Esophagus squamous epithelium (tissue), 5 donors: ENCODE measurements around the gene SPEN. TPM values are rescaled to one million over a fixed set of nuclear protein-coding genes. Genes with fewer than 3 reads are reported as not detected.
"Not testable (repeated sequence)": the region's sequence is repeated elsewhere in the genome, so short reads cannot be mapped to it uniquely, and the experiment has no call there.

Experiments used
- DNase-seq: peaks from one replicate; lab custom pipeline; 2025; lab: John Stamatoyannopoulos, UW
- H3K27ac ChIP-seq, 4 donors: fragments of 200-600 bp; sonication (generic); one replicate each; pipeline ENCODE4 v1.5.1; 2016 to 2019; ENCODE audit warnings: mild to moderate bottlenecking in 1 of 4
- H3K27me3 ChIP-seq, 4 donors: fragments of 200-600 bp; sonication (generic); 1 replicate in 3 of 4; 2 replicates in 1 of 4; pipeline versions ENCODE4 v1.5.1 to v1.6.0; 2017 to 2021; ENCODE audit warnings: antibody characterized with exemption in 1 of 4
- H3K36me3 ChIP-seq, 3 donors: fragments of 200-600 bp; sonication (generic); one replicate each; pipeline ENCODE4 v1.5.1; 2016 to 2019
- H3K4me1 ChIP-seq, 3 donors: fragments of 200-600 bp; sonication (generic); one replicate each; pipeline ENCODE4 v1.5.1; 2017 to 2019
- H3K4me3 ChIP-seq, 4 donors: fragments of 200-600 bp; sonication (generic); 1 replicate in 3 of 4; 2 replicates in 1 of 4; pipeline ENCODE4 v1.5.1; 2016 to 2019; ENCODE audit warnings: mild to moderate bottlenecking in 2 of 4, moderate library complexity in 1 of 4
- H3K9me3 ChIP-seq, 3 donors: fragments of 200-600 bp; sonication (generic); one replicate each; pipeline ENCODE4 v1.5.1; 2016 to 2019
- POLR2A ChIP-seq, 4 donors: fragments of 450-650 bp; IDR thresholded peaks; one replicate each; pipeline ENCODE4 v1.6.1; 2017; ENCODE audit warnings: antibody characterized with exemption in 4 of 4, mild to moderate bottlenecking in 4 of 4, moderate library complexity in 3 of 4
- WGBS, 2 donors: methylation state at CpG; one replicate each; pipeline ENCODE4 v1.1.5; 2018; 5-methylcytosine and 5-hydroxymethylcytosine counted together
- intact Hi-C: fragments of 100-400 bp; cut with DNase I; formaldehyde crosslinking; loops from one replicate; pipeline ENCODE4 v1.15.0; 2022
- total RNA-seq, 4 donors: library from RNA; depleted of rRNA; stranded (reverse); fragments of >200 nt; gene quantifications; one replicate each; pipeline ENCODE4 v1.1.0, GENCODE V29; 2016
- TF ChIP-seq, protein P1 (sequence below), 6 experiments: fragments of 450-650 bp in 4 of 6; fragments of 200-600 bp in 2 of 6; sonication (generic) in 2 of 6; IDR thresholded peaks; one replicate each; pipeline ENCODE4 v1.5.1; 2016 to 2019; ENCODE audit warnings: antibody characterized with exemption in 6 of 6, mild to moderate bottlenecking in 4 of 6, moderate library complexity in 4 of 6
- donor health status: DM: yes; HTN: yes; CAD: no.

The SPEN gene
- total RNA-seq, 4 donors from 2014 or later = 22.4 to 36.0 (median 30.5) TPM

DNA sequence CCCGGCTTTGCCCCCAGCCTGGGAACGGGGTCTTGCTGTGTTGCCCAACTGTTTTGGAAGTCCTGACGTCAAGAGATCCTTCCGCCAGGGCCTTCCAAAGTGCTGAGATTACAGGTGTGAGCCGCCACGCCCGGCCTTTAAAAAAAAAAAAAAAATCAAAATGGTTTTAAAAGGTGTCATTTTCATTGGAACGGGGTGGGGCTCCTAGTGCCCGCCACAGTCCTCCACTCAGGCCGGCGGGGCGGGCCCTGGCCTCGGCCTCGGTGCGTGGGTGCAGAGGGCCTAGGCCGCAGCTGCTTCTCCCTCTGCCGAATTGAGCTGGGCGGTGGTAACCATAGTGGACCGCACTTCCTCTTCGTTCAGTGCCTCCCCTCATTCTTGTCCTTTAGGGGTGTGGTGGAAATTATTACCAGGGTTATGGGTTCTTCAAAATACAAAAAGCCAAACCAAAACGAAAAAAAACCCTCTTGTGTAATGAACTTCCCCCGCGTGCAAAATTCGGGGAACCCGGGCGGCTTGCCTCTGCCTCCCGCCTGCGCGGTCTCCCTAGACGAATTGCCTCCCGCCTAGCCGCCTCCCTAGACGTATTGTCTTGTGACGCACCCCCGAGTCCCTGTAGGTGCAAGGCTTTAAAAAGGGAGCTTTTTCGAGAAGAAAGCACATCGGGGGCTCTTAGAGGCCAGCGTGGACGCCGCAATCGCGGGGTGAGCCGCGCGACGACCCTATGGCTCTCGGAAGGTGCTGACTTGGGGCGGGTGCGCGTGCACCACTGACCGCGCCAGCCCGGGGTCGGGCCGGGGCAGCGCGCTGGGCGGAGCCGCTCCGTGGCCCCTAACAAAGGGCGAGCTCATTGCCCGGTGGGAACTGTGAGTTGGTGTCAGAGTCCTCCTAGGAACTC is 10.5 kb upstream of the SPEN start:
- DNase-seq = peak; percentile 40
- intact Hi-C loops = no loop called here
- H3K27ac ChIP-seq = peak overlapping the region; percentile 99 to 100 (median 99)
- WGBS, 2 donors = 55 to 60% methylated on average over 7 to 46 of the region's 62 CpGs
- H3K36me3 ChIP-seq = no peaks in the 10 kb centered on the region
- H3K4me3 ChIP-seq = peak overlapping the region in 3 of 4 donors; percentile 68 to 86 (median 82)
- H3K9me3 ChIP-seq = no peaks in the 10 kb centered on the region
- no peaks in the 10 kb centered on the region for H3K27me3 ChIP-seq
- TF ChIP-seq, protein P1, sequence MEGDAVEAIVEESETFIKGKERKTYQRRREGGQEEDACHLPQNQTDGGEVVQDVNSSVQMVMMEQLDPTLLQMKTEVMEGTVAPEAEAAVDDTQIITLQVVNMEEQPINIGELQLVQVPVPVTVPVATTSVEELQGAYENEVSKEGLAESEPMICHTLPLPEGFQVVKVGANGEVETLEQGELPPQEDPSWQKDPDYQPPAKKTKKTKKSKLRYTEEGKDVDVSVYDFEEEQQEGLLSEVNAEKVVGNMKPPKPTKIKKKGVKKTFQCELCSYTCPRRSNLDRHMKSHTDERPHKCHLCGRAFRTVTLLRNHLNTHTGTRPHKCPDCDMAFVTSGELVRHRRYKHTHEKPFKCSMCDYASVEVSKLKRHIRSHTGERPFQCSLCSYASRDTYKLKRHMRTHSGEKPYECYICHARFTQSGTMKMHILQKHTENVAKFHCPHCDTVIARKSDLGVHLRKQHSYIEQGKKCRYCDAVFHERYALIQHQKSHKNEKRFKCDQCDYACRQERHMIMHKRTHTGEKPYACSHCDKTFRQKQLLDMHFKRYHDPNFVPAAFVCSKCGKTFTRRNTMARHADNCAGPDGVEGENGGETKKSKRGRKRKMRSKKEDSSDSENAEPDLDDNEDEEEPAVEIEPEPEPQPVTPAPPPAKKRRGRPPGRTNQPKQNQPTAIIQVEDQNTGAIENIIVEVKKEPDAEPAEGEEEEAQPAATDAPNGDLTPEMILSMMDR (IDR thresholded peaks at IDR 0.05) = no peak
- no peak for TF ChIP-seq POLR2A (IDR thresholded peaks at IDR 0.05)
- H3K4me1 ChIP-seq = peaks cover 13 to 35% (median 16%) of the 10 kb centered on the region in 3 donors

DNA sequence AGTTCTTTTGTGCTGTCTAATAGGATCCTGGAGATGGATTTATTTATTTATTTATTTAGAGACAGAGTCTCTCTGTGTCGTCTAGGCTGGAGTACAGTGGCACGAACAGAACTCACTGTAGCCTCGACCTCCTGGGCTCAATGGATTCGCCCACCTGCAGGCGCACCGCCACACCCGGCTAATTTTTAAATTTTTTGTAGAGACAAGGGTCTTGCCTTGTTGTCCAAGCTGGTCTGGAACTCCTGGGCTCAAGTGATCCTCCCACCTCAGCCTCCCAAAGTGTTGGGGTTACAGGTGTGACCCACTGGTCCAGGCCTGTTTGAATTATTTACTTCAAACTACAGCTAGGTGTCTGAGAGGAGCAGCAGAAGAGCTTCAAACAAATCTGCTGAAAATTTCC is 9.6 kb upstream of the SPEN start:
- TF ChIP-seq, protein P1 (IDR thresholded peaks at IDR 0.05) = no peak
- TF ChIP-seq POLR2A (IDR thresholded peaks at IDR 0.05) = no peak
- Histone ChIP-seq H3K4me1 (peaks cover 5 to 26% (median 8%) of the 10 kb centered on the region in 3 donors), H3K4me3 (no peak overlapping the region), H3K9me3 (no peaks in the 10 kb centered on the region), H3K27ac (peak overlapping the region in 2 of 4 donors; percentile 99 to 100), H3K36me3 (no peaks in the 10 kb centered on the region), H3K27me3 (no peaks in the 10 kb centered on the region)
- WGBS, 2 donors = 82 to 93% methylated on average over 7 of the region's 7 CpGs
- intact Hi-C loops = no loop called here
- DNase-seq = no peak

DNA sequence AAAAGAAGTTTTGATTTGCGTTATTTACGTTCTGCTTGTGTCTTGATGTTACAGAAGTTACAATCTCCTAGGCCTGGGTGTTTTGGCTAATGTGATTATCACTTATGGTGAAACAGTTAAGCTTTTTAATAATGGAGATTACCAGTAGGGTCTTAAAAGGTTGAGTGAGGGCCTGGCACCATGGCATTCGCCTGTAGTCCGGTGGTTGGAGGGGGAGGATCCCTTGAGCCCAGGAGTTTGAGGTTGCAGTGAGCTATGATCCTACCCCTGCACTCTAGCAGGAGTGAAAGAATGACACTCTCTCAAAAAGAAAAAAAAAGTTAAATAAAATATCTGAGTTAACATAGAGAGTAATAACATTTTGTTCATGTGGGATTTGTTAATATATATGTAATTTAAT is 8.8 kb upstream of the SPEN start:
- Histone ChIP-seq H3K27me3 (no peaks in the 10 kb centered on the region), H3K4me1 (peaks cover 3 to 23% (median 6%) of the 10 kb centered on the region in 3 donors), H3K9me3 (no peaks in the 10 kb centered on the region), H3K4me3 (no peak overlapping the region), H3K36me3 (no peaks in the 10 kb centered on the region), H3K27ac (no peak overlapping the region)
- TF ChIP-seq, protein P1 (IDR thresholded peaks at IDR 0.05) = no peak
- no peak for TF ChIP-seq POLR2A (IDR thresholded peaks at IDR 0.05)
- no peak for DNase-seq
- 84 to 89% methylated on average over 4 of the region's 4 CpGs for WGBS, 2 donors
- intact Hi-C loops = no loop called here

DNA sequence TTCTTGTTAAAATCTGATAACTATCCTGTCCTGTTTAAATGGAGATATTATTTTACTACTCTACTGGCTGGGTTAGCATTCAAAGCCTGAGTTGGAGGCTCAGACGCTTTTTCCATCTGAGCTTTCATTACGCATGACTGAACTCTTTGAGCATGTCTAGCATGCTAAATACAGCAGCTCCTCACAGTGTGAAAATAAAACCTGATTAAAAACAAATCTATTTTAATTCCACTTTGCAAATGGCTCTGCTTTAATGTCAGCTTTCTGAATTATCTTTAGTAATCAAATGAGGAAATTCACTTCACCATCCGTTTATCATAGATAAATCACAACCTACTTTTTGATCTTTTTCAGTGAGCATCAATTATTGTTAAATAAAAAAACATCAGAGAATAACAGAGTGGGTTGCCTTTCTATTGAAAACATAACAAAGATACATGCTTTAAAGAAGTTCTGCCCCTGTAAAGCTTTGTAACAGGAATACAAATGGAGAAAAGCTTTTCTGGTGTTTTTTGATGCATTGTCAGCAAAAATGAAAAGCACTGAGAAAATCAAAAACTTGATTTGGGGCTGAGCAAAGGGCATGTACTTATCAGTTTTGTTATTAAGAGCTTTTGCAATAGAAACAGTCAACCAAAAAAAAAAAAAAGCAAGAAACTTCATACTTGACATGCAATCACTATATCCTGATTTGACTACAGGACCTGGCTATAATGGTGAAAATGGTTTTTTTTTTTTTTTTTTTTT is 3.5 kb upstream of the SPEN start:
- intact Hi-C loops = no loop called here
- H3K27me3 ChIP-seq = no peaks in the 10 kb centered on the region
- H3K9me3 ChIP-seq = no peaks in the 10 kb centered on the region
- H3K4me3 ChIP-seq = no peak overlapping the region
- H3K36me3 ChIP-seq = no peaks in the 10 kb centered on the region
- DNase-seq = no peak
- no peak overlapping the region for H3K27ac ChIP-seq
- no peak for TF ChIP-seq POLR2A (IDR thresholded peaks at IDR 0.05)
- TF ChIP-seq, protein P1 (IDR thresholded peaks at IDR 0.05) = no peak
- 36 to 37% methylated on average over 3 of the region's 3 CpGs for WGBS, 2 donors
- peaks cover 8 to 38% (median 14%) of the 10 kb centered on the region in 3 donors for H3K4me1 ChIP-seq

DNA sequence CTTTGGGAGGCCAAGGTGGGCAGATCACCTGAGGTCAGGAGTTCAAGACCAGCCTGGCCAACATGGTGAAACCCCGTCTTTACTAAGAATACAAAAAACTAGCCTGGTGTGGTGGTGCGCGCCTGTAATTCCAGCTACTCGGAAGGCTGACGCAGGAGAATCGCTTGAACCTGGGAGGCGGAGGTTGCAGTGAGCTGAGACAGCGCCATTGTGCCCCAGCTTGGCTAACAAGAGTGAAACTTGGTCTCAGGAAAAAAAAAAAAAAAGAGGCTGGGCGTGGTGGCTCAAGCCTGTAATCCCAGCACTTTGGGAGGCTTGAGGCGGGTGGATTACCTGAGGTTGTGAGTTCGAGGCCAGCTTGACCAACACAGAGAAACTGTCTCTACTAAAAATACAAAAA is 1.5 kb upstream of the SPEN start:
- peaks cover 17 to 53% (median 21%) of the 10 kb centered on the region in 3 donors for H3K4me1 ChIP-seq
- H3K9me3 ChIP-seq, intact Hi-C loops, H3K27me3 ChIP-seq, DNase-seq, H3K36me3 ChIP-seq: not testable (repeated sequence)
- peak overlapping the region in 1 of 4 donors; percentile 63 for H3K4me3 ChIP-seq
- 90 to 93% methylated on average over 11 of the region's 11 CpGs for WGBS, 2 donors
- peak overlapping the region in 1 of 4 donors; percentile 96 for H3K27ac ChIP-seq
